Testis (tissue), 2 donors: ENCODE measurements around the gene TMEM201.

Source experiments
- POLR2A ChIP-seq: fragments of 450-650 bp; IDR thresholded peaks from one replicate; pipeline ENCODE4 v1.6.1; 2017; ENCODE audit warnings: antibody characterized with exemption, mild to moderate bottlenecking, moderate library complexity
- TF ChIP-seq, protein P1 (sequence below), 3 experiments: fragments of 450-650 bp in 2 of 3; fragments of 200-600 bp in 1 of 3; sonication (generic) in 1 of 3; IDR thresholded peaks; one replicate each; pipeline ENCODE4 v1.5.1; 2016 to 2019; ENCODE audit warnings: antibody characterized with exemption in 3 of 3, mild to moderate bottlenecking in 2 of 3, moderate library complexity in 1 of 3

DNA sequence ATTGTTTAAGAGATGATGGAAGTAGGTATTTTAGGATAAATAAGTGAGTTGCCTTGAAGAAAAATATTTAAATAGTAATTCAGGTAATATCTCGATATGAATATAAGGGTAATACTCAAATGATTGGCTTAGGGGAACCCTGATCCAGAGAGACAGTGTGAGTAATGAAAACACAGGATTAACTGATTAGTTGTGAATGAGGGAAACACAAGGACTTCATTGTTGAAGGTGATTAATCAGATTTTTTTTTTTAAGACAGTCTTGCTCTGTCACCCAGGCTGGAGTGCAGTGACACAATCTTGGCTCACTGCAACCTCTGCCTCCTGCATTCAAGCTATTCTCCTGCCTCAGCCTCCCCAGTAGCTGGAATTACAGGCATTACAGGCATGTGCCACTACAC lies 36.7 kb upstream of the TMEM201 start:
- TF ChIP-seq, protein P1, sequence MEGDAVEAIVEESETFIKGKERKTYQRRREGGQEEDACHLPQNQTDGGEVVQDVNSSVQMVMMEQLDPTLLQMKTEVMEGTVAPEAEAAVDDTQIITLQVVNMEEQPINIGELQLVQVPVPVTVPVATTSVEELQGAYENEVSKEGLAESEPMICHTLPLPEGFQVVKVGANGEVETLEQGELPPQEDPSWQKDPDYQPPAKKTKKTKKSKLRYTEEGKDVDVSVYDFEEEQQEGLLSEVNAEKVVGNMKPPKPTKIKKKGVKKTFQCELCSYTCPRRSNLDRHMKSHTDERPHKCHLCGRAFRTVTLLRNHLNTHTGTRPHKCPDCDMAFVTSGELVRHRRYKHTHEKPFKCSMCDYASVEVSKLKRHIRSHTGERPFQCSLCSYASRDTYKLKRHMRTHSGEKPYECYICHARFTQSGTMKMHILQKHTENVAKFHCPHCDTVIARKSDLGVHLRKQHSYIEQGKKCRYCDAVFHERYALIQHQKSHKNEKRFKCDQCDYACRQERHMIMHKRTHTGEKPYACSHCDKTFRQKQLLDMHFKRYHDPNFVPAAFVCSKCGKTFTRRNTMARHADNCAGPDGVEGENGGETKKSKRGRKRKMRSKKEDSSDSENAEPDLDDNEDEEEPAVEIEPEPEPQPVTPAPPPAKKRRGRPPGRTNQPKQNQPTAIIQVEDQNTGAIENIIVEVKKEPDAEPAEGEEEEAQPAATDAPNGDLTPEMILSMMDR (IDR thresholded peaks at IDR 0.05) = no peak
- TF ChIP-seq POLR2A = no peak
